ENCODE results near the gene NT5C1B.

The NT5C1B gene

GRCh38 chr2:18514526-18515461 is 74.6 kb downstream of the NT5C1B start:
- DNase-seq (ENCODE audit: low read depth) = no peak
- TF ChIP-seq CTCF (IDR thresholded peaks at IDR 0.05; ENCODE audit: low read length, missing control alignments) = no peak
- H3K4me3 ChIP-seq (replicated peaks; ENCODE audit: low read depth, low read length) = no peak overlapping the region
